ENCODE results near the gene GARRE1.
"Not testable (repeated sequence)": the region's sequence is repeated elsewhere in the genome, so short reads cannot be mapped to it uniquely, and the experiment has no call there.

The GARRE1 gene

GRCh38 chr19:34231439-34231838 is 22.9 kb upstream of the GARRE1 start:
- no peak for DNase-seq

GRCh38 chr19:34232566-34233481 is 21.5 kb upstream of the GARRE1 start:
- DNase-seq = no peak

GRCh38 chr19:34235425-34235940 is 18.9 kb upstream of the GARRE1 start:
- DNase-seq = no peak

- no peak for DNase-seq
Observed at GRCh38 chr19:34236035-34236987, 18.0 kb upstream of the GARRE1 start.

- DNase-seq = no peak
Observed at GRCh38 chr19:34237283-34237682, 17.1 kb upstream of the GARRE1 start.

GRCh38 chr19:34237939-34238338 is 16.4 kb upstream of the GARRE1 start:
- DNase-seq = no peak

- peak; percentile 85 for DNase-seq
Observed at GRCh38 chr19:34241513-34242337, 12.6 kb upstream of the GARRE1 start.

- not testable (repeated sequence) for DNase-seq
Observed at GRCh38 chr19:34243138-34243875, 11.0 kb upstream of the GARRE1 start.

GRCh38 chr19:34243876-34244578 is 10.3 kb upstream of the GARRE1 start:
- no peak for DNase-seq

GRCh38 chr19:34244611-34245299 is 9.6 kb upstream of the GARRE1 start:
- DNase-seq = peak; percentile 26

GRCh38 chr19:34246340-34246739 is 8.0 kb upstream of the GARRE1 start:
- DNase-seq = no peak

GRCh38 chr19:34248941-34249340 is 5.4 kb upstream of the GARRE1 start:
- no peak for DNase-seq

- DNase-seq = not testable (repeated sequence)
Observed at GRCh38 chr19:34253167-34253566, 1.2 kb upstream of the GARRE1 start.

- DNase-seq = not testable (repeated sequence)
Observed at GRCh38 chr19:34253681-34254045, 691 bp upstream of the GARRE1 start.

- no peak for DNase-seq
Observed at GRCh38 chr19:34254698-34255432, 511 bp downstream of the GARRE1 start.

- no peak for DNase-seq
Observed at GRCh38 chr19:34255546-34255945, 1.2 kb downstream of the GARRE1 start.

GRCh38 chr19:34256835-34257558 is 2.6 kb downstream of the GARRE1 start:
- no peak for DNase-seq

GRCh38 chr19:34257559-34257924 is 3.2 kb downstream of the GARRE1 start:
- DNase-seq = no peak
